ENCODE results near the gene LAMA3. TPM values are rescaled to one million over a fixed set of nuclear protein-coding genes. Genes with fewer than 3 reads are reported as not detected.

LAMA3 gene
- total RNA-seq, 1 experiment from 2014 or later = 5.6 TPM

GRCh38 chr18:23735021-23735464 lies 45.8 kb downstream of the LAMA3 start:
- H3K4me3 ChIP-seq (replicated peaks in 1 of 2; ENCODE audit: low read depth in 1 of 2, low read length in 2 of 2) = no peak overlapping the region
- TF ChIP-seq, protein P1, sequence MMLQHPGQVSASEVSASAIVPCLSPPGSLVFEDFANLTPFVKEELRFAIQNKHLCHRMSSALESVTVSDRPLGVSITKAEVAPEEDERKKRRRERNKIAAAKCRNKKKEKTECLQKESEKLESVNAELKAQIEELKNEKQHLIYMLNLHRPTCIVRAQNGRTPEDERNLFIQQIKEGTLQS (IDR thresholded peaks at IDR 0.05) = no peak
- TF ChIP-seq CBX3 (IDR thresholded peaks at IDR 0.05; ENCODE audit: low read depth) = no peak
- no peak for TF ChIP-seq SRF (IDR thresholded peaks at IDR 0.05; ENCODE audit: low read depth)
- no peak for TF ChIP-seq POLR2AphosphoS5 (IDR thresholded peaks at IDR 0.05; ENCODE audit: low read depth, low read length)
- TF ChIP-seq EZH2phosphoT487 (IDR thresholded peaks at IDR 0.05; ENCODE audit: borderline replicate concordance) = no peak
- TF ChIP-seq EZH2 (IDR thresholded peaks at IDR 0.05) = no peak
- no peak for TF ChIP-seq ELF1 (IDR thresholded peaks at IDR 0.05; ENCODE audit: borderline replicate concordance, low read depth)
- no peak for TF ChIP-seq CEBPB (IDR thresholded peaks at IDR 0.05; ENCODE audit: low read depth)
- TF ChIP-seq POLR2A (IDR thresholded peaks at IDR 0.05; ENCODE audit: borderline replicate concordance, extremely low read depth, insufficient read depth, insufficient read length) = no peak
- TF ChIP-seq FOSL1 (IDR thresholded peaks at IDR 0.05; ENCODE audit: low read depth) = no peak
- ATAC-seq (no peak), DNase-seq (ENCODE audit: low read depth, low spot score) (no peak)
- no peaks in the 10 kb centered on the region for H3K36me3 ChIP-seq (ENCODE audit: control insufficient read depth in 1 of 2, insufficient read depth in 2 of 2, low read length in 2 of 2)
- BruUV-seq (replicated peaks) = no TSS peak
- H3K27me3 ChIP-seq (ENCODE audit: insufficient read depth, low read length) = no peaks in the 10 kb centered on the region
- H3K9me3 ChIP-seq (ENCODE audit: control insufficient read depth in 1 of 2, insufficient read depth in 1 of 2, low read depth in 1 of 2, low read length in 2 of 2) = no peaks in the 10 kb centered on the region
- H4K20me1 ChIP-seq (ENCODE audit: insufficient read depth) = no peaks in the 10 kb centered on the region
- H3K4me2 ChIP-seq (ENCODE audit: low read length) = no peak overlapping the region
- H2AFZ ChIP-seq (ENCODE audit: low read depth, low read length, poor library complexity, severe bottlenecking) = no peak overlapping the region
- ChIA-PET RAD21 (ENCODE audit: low non-redundant PET in 1 of 2, low total read pairs in 2 of 2, uncharacterized antibody in 2 of 2, unreplicated experiment in 2 of 2) (no interaction called here), POLR2A (no interaction called here), CTCF (no interaction called here)
- no peak overlapping the region for H3K27ac ChIP-seq (ENCODE audit: low read depth, low read length)
- no peaks in the 10 kb centered on the region for H3K9me2 ChIP-seq (ENCODE audit: insufficient read depth)
- H3K4me1 ChIP-seq (ENCODE audit: control insufficient read depth in 1 of 2, insufficient read depth in 2 of 2, low read length in 2 of 2) = no peaks in the 10 kb centered on the region
- intact Hi-C loops (cut with micrococcal nuclease) = no loop called here
- H3K79me2 ChIP-seq (ENCODE audit: insufficient read depth, low read length) = no peaks in the 10 kb centered on the region
- H3K9ac ChIP-seq (ENCODE audit: low read length) = no peak overlapping the region

DNA sequence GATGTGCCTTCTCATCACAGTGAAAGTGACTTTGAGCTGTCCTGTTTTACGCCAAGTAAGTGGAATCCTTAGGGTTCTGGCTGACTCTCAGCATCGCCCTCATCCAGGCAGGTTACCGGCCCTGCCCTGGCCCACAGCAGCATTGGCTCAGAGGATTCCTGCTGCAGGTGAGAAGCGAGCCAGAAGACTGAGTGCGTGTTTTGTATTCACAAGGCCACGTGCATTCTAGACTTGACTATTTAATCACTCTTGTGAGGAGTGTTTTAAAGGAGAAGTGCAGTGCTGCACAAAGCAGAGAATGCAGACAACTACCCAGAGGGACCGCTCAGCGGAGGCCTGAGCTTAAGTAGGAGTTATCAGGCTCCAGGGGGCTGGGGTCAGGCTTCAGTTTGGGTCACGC lies 48.3 kb downstream of the LAMA3 start:
- Histone ChIP-seq H3K9me3 (ENCODE audit: control insufficient read depth in 1 of 2, insufficient read depth in 1 of 2, low read depth in 1 of 2, low read length in 2 of 2) (no peaks in the 10 kb centered on the region), H3K9ac (ENCODE audit: low read length) (no peak overlapping the region), H3K27ac (ENCODE audit: low read depth, low read length) (no peak overlapping the region), H3K4me2 (ENCODE audit: low read length) (no peak overlapping the region), H3K27me3 (ENCODE audit: insufficient read depth, low read length) (no peaks in the 10 kb centered on the region), H2AFZ (ENCODE audit: low read depth, low read length, poor library complexity, severe bottlenecking) (no peak overlapping the region), H3K4me1 (ENCODE audit: control insufficient read depth in 1 of 2, insufficient read depth in 2 of 2, low read length in 2 of 2) (peaks cover 0 to 6% of the 10 kb centered on the region in 2 experiments; a peak in 2 of 4 replicates), H3K9me2 (ENCODE audit: insufficient read depth) (no peaks in the 10 kb centered on the region), H3K79me2 (ENCODE audit: insufficient read depth, low read length) (no peaks in the 10 kb centered on the region), H3K36me3 (ENCODE audit: control insufficient read depth in 1 of 2, insufficient read depth in 2 of 2, low read length in 2 of 2) (no peaks in the 10 kb centered on the region), H4K20me1 (ENCODE audit: insufficient read depth) (no peaks in the 10 kb centered on the region), H3K4me3 (replicated peaks in 1 of 2; ENCODE audit: low read depth in 1 of 2, low read length in 2 of 2) (no peak overlapping the region)
- BruUV-seq (replicated peaks) = no TSS peak
- TF ChIP-seq, protein P2, sequence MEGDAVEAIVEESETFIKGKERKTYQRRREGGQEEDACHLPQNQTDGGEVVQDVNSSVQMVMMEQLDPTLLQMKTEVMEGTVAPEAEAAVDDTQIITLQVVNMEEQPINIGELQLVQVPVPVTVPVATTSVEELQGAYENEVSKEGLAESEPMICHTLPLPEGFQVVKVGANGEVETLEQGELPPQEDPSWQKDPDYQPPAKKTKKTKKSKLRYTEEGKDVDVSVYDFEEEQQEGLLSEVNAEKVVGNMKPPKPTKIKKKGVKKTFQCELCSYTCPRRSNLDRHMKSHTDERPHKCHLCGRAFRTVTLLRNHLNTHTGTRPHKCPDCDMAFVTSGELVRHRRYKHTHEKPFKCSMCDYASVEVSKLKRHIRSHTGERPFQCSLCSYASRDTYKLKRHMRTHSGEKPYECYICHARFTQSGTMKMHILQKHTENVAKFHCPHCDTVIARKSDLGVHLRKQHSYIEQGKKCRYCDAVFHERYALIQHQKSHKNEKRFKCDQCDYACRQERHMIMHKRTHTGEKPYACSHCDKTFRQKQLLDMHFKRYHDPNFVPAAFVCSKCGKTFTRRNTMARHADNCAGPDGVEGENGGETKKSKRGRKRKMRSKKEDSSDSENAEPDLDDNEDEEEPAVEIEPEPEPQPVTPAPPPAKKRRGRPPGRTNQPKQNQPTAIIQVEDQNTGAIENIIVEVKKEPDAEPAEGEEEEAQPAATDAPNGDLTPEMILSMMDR (IDR thresholded peaks at IDR 0.05 in 2 of 3, conservative IDR thresholded peaks at IDR 0.05 in 1 of 3; ENCODE audit: borderline replicate concordance in 1 of 3, insufficient read depth in 1 of 3, low read depth in 2 of 3, low read length in 2 of 3) = no peak
- TF ChIP-seq, protein P3, sequence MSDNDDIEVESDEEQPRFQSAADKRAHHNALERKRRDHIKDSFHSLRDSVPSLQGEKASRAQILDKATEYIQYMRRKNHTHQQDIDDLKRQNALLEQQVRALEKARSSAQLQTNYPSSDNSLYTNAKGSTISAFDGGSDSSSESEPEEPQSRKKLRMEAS (IDR thresholded peaks at IDR 0.05) = no peak
- TF ChIP-seq, protein P4, sequence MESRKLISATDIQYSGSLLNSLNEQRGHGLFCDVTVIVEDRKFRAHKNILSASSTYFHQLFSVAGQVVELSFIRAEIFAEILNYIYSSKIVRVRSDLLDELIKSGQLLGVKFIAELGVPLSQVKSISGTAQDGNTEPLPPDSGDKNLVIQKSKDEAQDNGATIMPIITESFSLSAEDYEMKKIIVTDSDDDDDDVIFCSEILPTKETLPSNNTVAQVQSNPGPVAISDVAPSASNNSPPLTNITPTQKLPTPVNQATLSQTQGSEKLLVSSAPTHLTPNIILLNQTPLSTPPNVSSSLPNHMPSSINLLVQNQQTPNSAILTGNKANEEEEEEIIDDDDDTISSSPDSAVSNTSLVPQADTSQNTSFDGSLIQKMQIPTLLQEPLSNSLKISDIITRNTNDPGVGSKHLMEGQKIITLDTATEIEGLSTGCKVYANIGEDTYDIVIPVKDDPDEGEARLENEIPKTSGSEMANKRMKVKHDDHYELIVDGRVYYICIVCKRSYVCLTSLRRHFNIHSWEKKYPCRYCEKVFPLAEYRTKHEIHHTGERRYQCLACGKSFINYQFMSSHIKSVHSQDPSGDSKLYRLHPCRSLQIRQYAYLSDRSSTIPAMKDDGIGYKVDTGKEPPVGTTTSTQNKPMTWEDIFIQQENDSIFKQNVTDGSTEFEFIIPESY (IDR thresholded peaks at IDR 0.05; ENCODE audit: extremely low read depth, insufficient replicate concordance, low read length) = no peak
- TF ChIP-seq JUND (IDR thresholded peaks at IDR 0.05) = no peak
- no peak for TF ChIP-seq SP1 (IDR thresholded peaks at IDR 0.05; ENCODE audit: low read depth)
- no peak for TF ChIP-seq ZNF274 (IDR thresholded peaks at IDR 0.05; ENCODE audit: low read depth, low read length)
- TF ChIP-seq EZH2phosphoT487 (IDR thresholded peaks at IDR 0.05; ENCODE audit: borderline replicate concordance) = no peak
- DNase-seq (ENCODE audit: low read depth, low spot score) (no peak), ATAC-seq (no peak)
- POLR2A ChIA-PET = no interaction called here
- intact Hi-C loops (cut with micrococcal nuclease) = loop anchor here (1.0 kb wide), 1 partner anchor 26 kb away; no protein-coding TSS in a partner anchor
- CTCF ChIA-PET = no interaction called here
- RAD21 ChIA-PET (ENCODE audit: low non-redundant PET in 1 of 2, low total read pairs in 2 of 2, uncharacterized antibody in 2 of 2, unreplicated experiment in 2 of 2) = no interaction called here

Measured in HCT116 (cell line).